ENCODE data around the gene HSPA2.

HSPA2 gene

GRCh38 chr14:64509036-64509435, 31.5 kb upstream of the HSPA2 start:
- Histone ChIP-seq H3K27ac (ENCODE audit: low read depth, low read length, poor library complexity, severe bottlenecking) (peak overlapping the region; percentile 96), H3K4me2 (ENCODE audit: low read length) (peak overlapping the region; percentile 75)

GRCh38 chr14:64510825-64511671, 29.5 kb upstream of the HSPA2 start:
- peaks cover 9% of the 10 kb centered on the region; the same call in 1 of the 2 replicates for H3F3A ChIP-seq (ENCODE audit: insufficient read depth, low read length)
- no peaks in the 10 kb centered on the region for H3K27me3 ChIP-seq (ENCODE audit: insufficient read depth, low read length)
- H4K20me1 ChIP-seq (ENCODE audit: insufficient read depth, low read length): no peaks in the 10 kb centered on the region
- peak overlapping the region; percentile 96 for H3K27ac ChIP-seq (ENCODE audit: low read depth, low read length, poor library complexity, severe bottlenecking)
- no peaks in the 10 kb centered on the region for H3K9me3 ChIP-seq (ENCODE audit: low read length)
- H3K4me3 ChIP-seq (ENCODE audit: low read depth, low read length, poor library complexity, severe bottlenecking): no peak overlapping the region
- TF ChIP-seq EZH2 (IDR thresholded peaks at IDR 0.05; ENCODE audit: borderline replicate concordance, low read length): no peak
- TF ChIP-seq CTCF (IDR thresholded peaks at IDR 0.05; ENCODE audit: low read length): peak; percentile 93
- peak overlapping the region; percentile 22; the same call in 1 of the 2 replicates for H3K4me2 ChIP-seq (ENCODE audit: low read length)
- H3K9ac ChIP-seq (ENCODE audit: low read length): peak overlapping the region; percentile 6; the same call in 1 of the 2 replicates
- peaks cover 55% of the 10 kb centered on the region for H3K4me1 ChIP-seq (ENCODE audit: insufficient read depth, low read length, severe bottlenecking)
- H3K36me3 ChIP-seq (ENCODE audit: insufficient read depth, low read length): peaks cover 15% of the 10 kb centered on the region; the same call in 1 of the 2 replicates
- peaks cover 97% of the 10 kb centered on the region for H3K79me2 ChIP-seq (ENCODE audit: insufficient read depth, low read length)
- no peaks in the 10 kb centered on the region for H3K9me2 ChIP-seq (ENCODE audit: low read depth, low read length)
- H2AFZ ChIP-seq (ENCODE audit: low read length): no peak overlapping the region

More at GRCh38 chr14:64509036-64509435, 31.5 kb upstream of the HSPA2 start:
- Histone ChIP-seq H3K9me2 (ENCODE audit: low read depth, low read length) (no peaks in the 10 kb centered on the region), H3K36me3 (ENCODE audit: insufficient read depth, low read length) (peaks cover 15% of the 10 kb centered on the region; the same call in 1 of the 2 replicates), H3K79me2 (ENCODE audit: insufficient read depth, low read length) (peaks cover 86% of the 10 kb centered on the region), H3K4me1 (ENCODE audit: insufficient read depth, low read length, severe bottlenecking) (peaks cover 58% of the 10 kb centered on the region), H3K4me3 (ENCODE audit: low read depth, low read length, poor library complexity, severe bottlenecking) (peak overlapping the region; percentile 86), H3K27me3 (ENCODE audit: insufficient read depth, low read length) (no peaks in the 10 kb centered on the region), H4K20me1 (ENCODE audit: insufficient read depth, low read length) (no peaks in the 10 kb centered on the region), H3K9ac (ENCODE audit: low read length) (peak overlapping the region; percentile 32; the same call in 1 of the 2 replicates), H2AFZ (ENCODE audit: low read length) (no peak overlapping the region), H3K9me3 (ENCODE audit: low read length) (no peaks in the 10 kb centered on the region), H3F3A (ENCODE audit: insufficient read depth, low read length) (peaks cover 9% of the 10 kb centered on the region; the same call in 1 of the 2 replicates)
- TF ChIP-seq CTCF (IDR thresholded peaks at IDR 0.05; ENCODE audit: low read length) (no peak), EZH2 (IDR thresholded peaks at IDR 0.05; ENCODE audit: borderline replicate concordance, low read length) (no peak)

DNA sequence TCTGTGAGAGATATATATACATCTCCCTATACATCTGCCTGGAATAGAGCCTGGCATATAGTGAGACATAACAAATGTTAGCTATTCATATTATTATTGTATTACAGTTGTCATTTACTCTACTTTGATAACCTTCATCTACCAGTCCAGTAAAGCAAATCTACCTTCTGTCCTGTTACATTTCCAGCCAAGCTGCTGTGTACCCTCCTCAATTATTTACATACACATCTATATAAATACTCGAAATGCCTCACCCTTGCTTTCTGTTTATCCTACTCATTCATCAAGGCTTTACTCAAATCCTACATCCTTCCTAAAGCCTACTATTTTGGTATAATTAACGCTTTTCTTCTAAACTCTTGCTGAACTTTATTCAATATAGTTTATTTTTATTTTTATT, 27.3 kb upstream of the HSPA2 start:
- Histone ChIP-seq H3F3A (ENCODE audit: insufficient read depth, low read length) (peaks cover 9% of the 10 kb centered on the region; the same call in 1 of the 2 replicates), H3K4me2 (ENCODE audit: low read length) (no peak overlapping the region), H3K36me3 (ENCODE audit: insufficient read depth, low read length) (peaks cover 15% of the 10 kb centered on the region; the same call in 1 of the 2 replicates), H3K79me2 (ENCODE audit: insufficient read depth, low read length) (peaks cover 96% of the 10 kb centered on the region), H3K9ac (ENCODE audit: low read length) (no peak overlapping the region), H4K20me1 (ENCODE audit: insufficient read depth, low read length) (no peaks in the 10 kb centered on the region), H3K4me1 (ENCODE audit: insufficient read depth, low read length, severe bottlenecking) (peaks cover 33% of the 10 kb centered on the region), H3K27ac (ENCODE audit: low read depth, low read length, poor library complexity, severe bottlenecking) (no peak overlapping the region), H3K9me3 (ENCODE audit: low read length) (no peaks in the 10 kb centered on the region), H3K4me3 (ENCODE audit: low read depth, low read length, poor library complexity, severe bottlenecking) (no peak overlapping the region), H3K9me2 (ENCODE audit: low read depth, low read length) (no peaks in the 10 kb centered on the region), H3K27me3 (ENCODE audit: insufficient read depth, low read length) (no peaks in the 10 kb centered on the region), H2AFZ (ENCODE audit: low read length) (no peak overlapping the region)
- TF ChIP-seq CTCF (IDR thresholded peaks at IDR 0.05; ENCODE audit: low read length) (no peak), EZH2 (IDR thresholded peaks at IDR 0.05; ENCODE audit: borderline replicate concordance, low read length) (no peak)
